Activated T-cell treated with anti-CD3 and anti-CD28 coated beads for 48 hours (primary cell): ENCODE results near the gene ACOX1.

ENCODE experiments used
- DNase-seq: peaks from one replicate; pipeline ENCODE4 v3.0.0-alpha.2; 2020; ENCODE audit warnings: low read depth

ACOX1 gene

DNA sequence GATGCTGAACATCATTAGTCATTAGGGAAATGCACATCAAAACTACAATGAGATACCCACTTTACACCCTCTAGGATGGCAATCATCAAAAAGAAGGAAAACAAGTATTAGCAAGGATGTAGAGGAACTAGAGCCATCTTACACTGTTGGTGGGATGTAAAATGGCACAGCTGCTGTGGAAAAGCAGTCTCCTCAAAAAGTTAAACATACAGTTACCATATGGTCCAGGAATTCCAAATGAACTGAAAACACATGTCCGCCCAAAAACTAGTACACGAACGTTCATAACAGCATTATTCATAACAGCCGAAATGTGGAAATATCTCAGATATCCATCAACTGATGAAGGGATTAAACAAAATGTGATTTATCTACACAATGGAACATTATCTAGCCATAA lies 45.2 kb downstream of the ACOX1 start:
- no peak for DNase-seq

DNA sequence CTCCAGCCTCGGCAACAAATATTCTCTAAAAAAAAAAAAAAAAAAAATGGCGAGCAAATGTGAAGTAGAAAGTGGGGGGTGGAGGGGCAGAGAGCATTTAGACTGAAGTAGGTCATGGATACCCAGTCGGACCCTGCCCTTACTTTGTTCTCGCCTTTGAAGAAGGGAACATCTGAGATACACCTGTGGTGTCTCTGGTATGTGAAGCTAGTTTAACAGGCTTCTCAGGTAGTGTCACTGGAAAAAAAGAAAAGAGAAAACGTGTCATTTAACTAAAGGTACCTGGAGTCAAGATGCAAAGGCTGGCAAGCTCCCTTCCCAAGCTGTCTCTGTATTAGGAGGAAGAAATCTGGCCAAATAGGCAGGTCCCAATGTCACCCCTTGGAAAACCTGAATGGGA lies 46.1 kb downstream of the ACOX1 start:
- DNase-seq: no peak

DNA sequence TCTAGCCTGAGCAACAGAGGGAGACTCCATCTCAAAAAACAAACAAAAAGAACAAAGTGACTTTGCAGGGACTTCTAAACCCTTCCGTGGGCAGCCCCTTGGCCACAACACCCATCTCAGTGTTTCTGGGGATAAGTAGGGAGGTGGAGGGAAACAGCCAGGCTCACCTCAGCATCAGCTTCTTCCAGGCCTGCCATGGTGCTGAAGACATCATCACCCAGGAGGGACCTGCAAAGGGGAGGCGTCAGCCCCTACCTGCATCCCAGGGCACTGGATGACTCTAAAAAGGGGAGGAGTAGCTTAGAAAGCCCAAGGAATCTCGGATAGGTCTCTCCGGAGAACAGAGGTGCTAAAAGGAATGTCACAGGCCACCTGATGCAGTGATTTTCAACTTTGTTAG lies 47.9 kb downstream of the ACOX1 start:
- no peak for DNase-seq

DNA sequence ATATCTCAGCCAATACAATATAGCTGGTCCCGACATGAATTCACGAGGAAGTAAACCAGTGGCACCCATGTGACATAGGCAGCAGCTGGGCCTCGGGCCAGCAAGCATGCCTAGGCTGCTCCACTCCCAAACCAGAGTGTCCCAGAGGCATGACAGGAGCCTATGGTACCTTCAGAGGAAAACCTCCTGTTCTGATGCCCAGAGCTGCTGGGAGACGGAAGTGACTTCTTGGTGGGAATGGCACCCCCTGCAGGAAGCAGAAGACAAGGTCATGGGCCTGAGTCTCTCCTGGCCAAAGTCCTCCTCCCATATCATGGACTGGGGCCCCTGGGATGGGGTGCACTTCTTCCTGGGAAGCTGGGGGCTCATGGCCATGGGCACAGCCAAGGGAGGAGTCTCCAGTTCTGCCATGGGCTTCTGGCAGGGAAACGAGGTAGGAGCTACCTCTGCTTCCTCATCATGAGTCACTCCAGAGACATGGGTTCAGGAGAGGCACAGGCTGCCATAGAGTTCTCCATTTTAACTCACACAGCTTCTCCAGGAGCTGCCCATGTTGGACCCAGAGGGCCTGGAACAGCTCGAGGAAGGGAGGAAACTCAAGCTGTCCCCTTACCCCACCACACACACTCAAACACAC lies 51.6 kb downstream of the ACOX1 start:
- no peak for DNase-seq

DNA sequence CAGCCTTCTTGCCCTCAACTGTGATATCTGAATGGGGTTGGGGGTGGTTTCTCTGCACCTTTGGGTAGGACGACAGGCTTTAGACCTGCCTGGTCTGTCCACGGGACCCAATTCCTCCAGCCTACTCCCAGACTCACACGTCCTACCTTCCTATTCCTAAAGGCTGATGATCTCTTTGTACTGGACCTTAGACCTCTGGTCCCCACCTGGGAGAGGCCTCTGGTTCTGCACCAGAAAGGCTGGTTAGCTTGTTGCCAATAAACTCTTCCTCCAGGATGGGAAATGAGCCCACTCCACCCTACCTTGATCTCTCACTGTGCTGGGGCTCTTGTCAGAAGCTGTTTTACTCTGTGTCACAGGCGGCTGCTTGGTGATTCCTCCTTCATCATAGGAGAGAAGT lies 52.5 kb downstream of the ACOX1 start:
- no peak for DNase-seq

DNA sequence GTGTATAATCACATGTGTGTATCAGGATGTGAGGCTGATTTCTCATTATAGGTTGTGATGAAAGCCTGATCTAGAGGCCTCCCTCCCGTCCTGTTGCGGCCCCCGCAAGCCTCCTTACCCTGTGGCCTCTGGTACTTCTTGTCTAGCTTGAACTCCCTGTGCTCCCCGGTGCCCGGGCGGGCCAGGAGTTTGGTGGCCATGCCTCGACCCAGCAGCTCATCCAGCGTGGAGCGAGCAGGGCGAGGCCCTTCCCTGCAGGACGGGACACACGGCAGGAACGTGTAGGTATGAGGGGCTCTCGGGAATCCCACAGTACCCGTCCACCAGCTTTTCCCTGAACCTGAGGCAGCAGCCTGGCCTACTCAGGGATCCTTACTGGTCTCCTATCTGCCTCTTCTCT lies 53.1 kb downstream of the ACOX1 start:
- no peak for DNase-seq

DNA sequence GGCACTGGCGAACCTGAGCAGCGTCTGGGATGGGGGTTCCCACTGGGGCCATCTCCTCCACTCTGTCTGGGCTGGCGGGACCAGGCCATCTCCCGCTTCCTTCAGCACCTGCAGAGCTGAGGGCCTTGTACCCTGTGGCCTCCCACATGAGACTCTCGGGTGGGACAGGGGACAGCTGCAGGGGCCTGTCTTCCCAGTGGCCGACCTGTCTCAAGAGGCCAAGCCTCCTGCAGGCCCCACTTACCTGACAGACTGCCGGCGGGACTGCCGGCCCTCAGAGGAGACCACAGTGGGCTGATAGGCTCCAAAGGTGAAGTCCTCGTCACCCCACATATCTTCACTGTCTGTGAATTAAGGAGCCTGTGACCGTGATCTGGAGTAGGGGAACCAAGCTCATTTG lies 53.9 kb downstream of the ACOX1 start:
- DNase-seq: no peak

DNA sequence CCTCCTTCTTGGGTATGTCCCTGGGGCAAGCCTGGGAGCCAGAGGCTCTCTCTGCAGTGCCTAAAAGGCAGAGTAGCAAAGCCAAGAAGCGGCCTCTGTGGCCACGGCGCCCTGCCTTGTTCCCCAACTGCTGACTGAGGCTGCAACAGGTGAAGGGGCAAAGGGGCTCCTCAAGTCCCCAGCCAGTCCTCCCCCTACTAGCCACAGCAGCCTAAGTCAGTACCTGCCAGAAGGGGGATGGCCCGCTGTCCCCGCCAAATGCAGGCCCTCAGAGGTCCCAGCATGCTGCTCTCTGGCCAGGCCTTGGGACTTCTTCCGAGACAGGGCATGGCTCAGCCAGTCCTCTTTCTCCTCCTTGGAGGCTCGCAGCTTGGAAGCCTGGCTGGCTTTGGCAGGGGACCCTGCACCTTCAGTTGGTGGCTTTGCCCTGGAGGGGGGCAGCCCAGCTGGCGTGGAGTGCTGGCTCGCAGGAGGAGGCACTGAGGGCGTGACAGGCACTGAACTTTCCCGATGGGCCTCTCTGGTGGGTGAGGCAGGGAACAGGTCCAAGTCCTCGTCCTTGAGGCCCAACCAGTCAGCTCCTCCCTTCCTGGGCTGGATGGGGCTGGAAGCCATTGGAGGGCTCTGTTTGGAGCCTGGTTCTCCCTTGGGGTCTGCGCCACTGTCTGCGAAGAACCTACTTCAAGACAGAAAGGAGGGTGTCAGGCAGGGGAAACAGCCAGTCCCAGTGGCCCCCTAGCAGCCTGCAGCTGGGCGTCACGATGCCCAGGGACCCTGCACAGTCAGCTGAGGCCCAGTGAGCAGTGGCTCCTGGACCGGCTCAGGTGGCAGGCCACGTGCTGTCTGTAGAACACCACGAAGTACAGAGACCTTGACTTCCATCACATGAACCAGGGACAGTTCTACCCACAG lies 55.7 kb downstream of the ACOX1 start:
- DNase-seq: no peak

DNA sequence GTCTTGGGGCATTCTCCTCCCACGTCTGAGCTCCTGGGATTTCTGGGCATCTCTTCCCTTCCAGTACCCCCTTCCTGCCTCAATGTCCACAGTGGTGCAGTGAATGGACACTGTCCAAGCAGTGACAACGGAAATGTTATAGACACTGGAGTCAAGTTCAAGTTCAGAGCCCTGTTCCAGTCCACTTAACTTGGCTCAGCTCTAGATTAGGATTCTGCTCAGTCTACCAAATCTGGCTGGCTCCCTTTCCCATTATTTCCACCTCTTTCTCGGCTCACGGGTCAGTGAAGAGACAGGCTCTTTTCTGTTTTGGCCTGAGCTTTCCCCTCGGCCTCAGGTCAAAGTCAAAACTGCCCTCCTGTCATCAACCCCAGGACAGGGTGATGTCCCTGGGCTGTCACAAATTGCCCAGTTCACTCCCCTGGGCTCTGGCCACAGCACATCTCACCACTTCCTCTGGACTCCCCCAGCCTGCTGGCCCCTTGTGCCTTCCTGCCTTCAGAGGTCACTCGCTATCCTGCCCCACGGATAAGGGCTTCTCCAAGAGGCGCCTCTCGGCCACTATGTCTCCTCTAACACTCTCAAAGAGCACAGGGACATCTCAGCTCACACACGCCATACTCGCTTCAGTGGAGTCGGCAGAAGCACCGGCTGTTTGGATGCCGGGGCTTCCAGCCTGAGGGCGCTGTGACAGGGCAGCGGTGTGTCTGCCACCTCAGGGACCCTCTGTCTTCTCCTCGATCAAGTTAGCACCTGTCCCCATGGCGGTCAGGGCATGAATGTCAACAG lies 56.6 kb downstream of the ACOX1 start:
- DNase-seq: no peak

DNA sequence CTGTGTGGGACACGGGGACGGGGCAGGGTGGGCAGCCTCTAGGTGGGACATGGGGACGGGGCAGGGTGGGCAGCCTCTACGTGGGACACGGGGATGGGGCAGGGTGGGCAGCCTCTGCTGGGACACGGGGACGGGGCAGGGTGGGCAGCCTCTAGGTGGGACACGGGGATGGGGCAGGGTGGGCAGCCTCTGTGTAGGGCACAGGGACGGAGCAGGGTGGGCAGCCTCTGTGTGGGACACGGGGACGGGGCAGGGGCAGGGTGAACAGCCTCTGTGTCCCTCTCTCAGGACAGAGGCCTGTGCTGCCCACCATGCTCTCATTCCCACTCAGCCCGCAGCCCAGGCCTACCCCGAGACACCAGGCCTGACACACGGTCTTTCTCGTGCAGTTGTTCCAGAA lies 57.4 kb downstream of the ACOX1 start:
- no peak for DNase-seq

DNA sequence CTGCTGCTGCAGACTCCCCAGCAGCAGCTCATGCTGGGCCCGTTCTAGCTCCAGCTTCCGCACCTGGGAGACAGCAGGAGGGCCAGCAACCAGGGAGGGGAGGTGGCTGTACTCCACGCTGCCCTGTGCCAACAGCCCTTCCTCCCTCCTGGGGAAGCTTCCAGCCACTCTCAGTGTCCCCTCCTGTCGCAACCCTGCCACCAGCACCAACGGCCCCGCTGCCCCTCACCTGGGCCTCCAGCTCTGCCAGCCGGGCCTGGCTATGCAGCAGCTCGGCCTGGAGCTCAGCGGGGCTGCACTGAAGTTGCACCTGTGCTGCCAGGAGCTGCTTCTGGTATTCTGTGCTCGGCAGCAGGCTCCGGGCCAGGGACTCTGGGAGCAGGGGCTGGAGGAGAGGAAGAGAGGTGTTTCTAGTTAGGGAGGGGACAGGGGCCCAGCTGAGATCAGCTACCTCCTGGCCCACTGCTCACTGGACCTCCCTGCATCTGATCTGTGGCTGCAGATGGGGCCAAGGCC lies 58.9 kb downstream of the ACOX1 start:
- DNase-seq: no peak

DNA sequence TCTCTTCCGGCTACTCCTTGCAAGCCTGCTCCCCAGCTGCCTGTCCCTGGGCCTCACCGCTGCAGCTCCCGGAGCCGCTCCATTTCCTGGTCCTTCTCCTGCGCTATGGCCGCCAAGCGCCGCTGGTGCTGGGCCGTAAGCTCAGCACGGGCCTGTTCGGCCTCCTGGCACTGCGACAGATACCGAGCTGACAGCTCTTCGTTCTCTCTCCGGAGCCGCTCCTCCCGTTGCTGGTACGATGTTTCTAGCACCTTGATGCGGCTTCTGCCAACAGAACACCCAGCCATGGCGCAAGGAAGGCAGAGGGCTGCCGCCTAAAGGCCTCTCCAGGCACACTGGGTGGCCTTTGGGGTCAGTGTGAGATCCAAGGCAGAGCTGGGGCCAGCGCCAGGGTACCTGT lies 59.4 kb downstream of the ACOX1 start:
- DNase-seq: no peak

DNA sequence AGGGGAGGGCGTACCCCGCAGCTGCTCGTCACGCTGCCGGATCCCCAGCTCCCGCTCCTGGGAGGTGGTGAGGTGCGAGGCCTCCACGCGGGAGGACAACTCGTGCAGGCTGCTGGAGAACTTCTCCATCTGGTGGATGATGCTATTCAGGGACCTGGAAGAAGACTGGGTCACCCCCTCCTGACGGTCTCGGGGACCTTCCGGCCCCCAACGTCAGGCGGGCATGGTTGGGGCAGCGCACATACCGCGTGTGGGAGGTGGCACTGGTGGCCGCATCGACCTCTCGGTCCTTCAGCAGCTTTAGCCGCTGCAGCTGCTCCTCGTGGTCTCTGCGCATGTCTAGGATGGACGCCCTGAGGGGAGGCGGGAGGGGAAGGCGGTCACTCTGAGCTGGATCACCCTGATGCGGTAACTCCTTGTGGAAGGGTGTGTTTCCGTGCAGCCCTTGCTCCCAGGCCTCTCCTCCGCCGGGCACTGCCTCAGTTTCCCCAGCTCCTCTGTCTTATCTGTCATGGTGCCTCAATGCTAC lies 61.0 kb downstream of the ACOX1 start:
- DNase-seq: no peak

DNA sequence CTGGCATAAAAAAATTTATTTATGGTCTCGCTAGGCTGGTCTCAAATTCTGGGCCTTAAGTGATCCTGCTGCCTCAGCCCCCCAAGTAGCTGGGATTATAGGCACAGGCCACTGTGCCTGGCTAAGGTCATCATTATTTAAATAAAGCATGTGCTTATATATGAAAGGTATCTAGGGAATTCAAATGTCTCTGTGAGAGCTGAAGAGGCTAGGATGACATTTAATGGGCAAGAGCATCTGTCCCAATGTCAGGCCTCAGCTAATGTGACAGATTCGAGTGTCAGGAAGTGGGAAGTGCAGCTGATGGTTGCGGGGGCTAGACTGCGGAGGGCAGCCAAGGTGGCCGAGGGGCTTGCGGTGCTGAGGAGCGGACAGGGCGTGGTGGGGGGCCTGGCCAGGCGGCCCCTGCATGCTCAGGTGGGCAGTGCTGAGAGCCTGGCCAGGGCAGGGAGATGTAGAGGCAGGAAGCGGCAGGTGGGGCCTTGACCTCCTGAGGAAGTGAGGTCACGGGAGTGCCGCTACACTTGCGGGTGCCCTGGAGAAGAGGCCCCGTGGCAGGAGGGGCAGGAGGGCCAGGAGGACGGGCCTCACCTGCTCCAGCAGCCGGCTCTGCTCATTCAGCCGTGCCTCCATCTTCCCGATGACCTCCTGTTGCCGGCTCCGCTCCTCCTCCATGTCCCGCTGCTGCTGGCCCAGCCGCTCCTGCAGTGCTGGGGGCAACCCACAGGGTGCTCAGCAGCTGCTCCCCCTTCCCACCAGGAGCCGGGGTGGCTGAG lies 61.6 kb downstream of the ACOX1 start:
- no peak for DNase-seq

DNA sequence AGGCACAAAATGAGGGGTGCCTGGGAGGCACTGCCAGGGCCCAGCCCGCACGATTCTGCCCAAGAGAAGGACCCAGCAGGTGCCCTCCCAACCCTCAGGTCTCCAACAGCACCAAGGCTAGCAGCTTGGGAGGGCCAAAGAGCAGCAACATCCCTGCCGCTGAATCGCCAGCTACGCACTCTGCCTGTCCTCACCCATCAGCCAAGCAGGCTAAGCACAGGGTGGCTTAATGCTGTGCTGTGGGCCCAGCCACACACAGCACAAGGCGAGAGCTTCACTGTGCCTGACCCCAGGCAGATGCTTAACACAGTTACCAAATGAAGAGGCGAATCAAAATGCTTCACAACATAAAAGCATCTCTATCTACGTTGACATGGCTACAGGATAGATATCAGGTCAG lies 63.7 kb downstream of the ACOX1 start:
- no peak for DNase-seq

DNA sequence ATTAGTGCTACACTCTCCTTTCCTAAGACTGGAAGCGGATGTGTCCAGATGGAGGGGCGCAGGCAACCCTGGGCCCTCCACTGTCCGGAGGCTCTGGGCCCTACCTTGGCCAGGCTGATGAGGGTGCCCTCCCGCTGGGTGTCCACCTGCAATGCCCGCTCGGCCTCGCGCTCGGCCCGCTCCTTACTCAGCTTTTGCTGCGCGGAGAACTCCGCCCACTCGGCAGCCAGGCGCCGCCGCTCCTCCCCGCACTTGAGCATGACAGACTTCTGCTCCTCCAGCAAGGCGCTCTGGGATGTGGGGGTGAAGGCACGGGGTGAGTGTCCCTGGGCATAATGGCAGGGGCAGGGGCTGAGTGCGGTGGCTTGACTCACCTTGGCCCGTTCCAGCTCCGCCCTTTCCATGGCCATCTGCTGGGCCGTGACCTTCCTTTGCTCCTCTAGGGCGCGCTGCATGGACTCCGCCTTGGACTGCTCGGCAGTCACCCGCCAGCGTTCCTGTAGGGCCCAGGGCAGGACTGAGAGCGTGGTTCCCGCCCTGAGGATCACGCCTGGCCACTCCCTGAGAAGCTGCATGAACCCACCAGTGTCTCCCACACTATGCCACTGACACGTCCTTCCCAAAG lies 64.2 kb downstream of the ACOX1 start:
- DNase-seq: no peak

DNA sequence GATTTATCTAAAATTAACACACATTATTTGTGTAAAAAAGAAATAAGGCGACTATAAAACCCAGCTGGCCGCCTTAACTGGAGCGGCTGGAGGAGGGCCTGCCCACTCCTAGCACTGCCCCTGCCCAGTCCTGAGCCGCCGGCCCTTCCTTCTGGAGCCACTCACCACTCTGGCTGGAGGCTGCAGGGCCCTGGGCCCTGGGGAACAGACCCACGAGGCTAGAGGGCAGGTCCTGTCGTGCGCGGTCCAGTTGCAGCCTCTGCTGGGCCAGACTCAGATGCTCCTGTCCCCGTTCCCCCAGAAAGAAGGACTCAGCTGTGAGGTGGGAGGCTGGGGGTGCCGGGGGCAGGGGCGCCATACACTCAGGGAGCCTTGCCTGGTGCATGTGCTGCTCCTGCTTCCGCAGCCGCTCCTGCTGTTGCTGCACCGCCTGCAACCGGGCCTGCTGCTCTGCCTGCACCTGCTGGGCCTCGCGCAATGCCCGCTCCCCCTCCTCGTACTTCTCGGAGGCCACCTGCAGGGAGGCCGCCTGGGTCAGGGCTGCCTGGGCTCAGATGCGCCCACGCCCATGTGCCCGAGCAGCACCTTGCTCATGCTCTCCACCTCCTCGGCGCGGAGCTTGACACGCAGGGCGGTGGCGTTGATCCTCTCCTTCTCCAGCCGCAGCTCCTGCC lies 65.3 kb downstream of the ACOX1 start:
- no peak for DNase-seq

DNA sequence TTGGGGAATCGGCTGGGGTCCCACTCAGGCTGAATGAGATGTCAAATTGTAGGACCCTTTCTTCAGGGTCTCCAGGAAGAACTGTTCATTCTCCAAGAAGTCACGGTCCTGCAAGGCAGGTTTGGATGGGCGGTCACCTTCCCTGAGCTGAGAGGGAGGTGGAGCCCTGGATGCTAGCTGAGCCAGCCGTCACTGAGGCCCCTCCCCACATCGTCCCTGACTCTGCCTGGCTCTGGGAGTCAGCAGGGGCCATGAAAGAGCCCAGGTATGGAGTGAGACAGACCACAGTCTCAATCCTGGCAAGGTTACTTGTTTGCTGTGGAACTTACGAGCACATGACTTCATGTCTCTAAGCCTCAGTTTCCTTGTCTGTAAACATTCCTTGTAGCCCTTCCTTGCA lies 68.3 kb downstream of the ACOX1 start:
- no peak for DNase-seq

DNA sequence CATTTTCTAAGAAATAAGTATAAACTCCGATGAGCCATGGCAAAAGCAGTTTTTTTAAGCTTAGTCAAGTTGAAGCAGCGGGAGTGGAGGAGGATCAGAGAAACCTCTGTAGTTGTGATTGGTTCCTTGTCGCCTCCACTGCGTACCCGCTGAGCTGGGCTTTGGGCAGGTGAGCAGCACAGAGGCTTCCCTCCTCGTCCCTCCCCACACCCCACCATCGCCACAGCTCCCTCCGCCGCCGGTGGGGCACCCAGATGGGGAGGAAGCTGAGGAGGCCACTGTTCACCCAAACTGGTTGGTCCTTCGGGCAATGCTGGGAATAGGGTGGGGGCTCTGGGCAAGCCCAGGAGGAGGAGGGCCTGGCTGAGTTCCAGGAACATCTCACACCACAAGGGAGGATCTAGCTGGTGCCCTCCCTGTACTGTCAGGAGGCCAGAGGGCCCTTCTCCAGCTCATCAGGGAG lies 69.1 kb downstream of the ACOX1 start:
- DNase-seq: no peak

DNA sequence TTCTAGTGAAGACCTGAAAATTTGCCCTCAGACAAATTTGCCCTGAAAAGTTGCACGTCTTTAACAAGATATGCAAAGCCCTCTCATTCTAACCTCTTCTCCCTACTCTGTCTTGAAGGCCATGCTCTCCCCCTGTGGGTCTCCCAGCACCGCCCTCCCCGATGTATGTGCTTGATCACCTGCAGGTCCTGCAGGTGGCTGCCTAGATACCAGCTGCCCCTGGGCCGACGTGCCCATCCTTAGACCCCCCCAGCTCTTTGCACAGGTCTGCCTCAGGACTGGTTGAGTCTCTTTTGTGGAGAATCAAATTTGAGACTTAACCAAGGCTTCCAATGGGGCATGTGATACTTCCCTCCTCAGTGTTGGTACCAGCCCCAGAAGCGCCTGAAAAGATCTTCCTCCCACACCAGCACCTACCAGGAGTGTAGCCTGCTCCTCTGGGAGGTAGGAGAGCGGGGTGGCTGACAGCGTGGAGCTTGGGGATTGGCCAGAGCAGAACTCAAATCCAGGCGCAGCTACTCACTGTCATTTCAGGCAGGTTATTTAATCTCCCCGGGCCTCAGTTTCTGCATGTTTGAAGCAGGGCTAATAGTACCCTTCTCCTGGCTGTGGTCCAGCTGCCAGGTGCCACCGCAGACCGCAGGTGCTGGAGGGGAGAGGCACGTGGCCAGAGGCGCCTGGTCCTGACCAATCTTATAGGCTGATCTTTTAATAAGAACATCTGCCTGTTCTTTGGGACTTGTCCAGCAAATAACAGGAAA lies 69.7 kb downstream of the ACOX1 start:
- no peak for DNase-seq
